MCF 10A (cell line): ENCODE data around the gene PPCDC. TPM values are rescaled to one million over a fixed set of nuclear protein-coding genes. Genes with fewer than 3 reads are reported as not detected.
A peak's percentile ranks its signal among the peaks of the same experiment; 100 is the strongest.

Experiments
- BruUV-seq: library from RNA; stranded (reverse); fragments of 400-500 nt; replicated peaks from 2 replicates; lab custom pipeline; 2021; lab: Mats Ljungman, UMichigan
- CTCF ChIA-PET: fragments of 300-600 bp; sonication (Branson Sonifier 250); formaldehyde crosslinking; extraction: SDS; loops from one replicate; lab custom pipeline; 2021; ENCODE audit warnings: antibody characterized with exemption, inconsistent platforms; lab: Yijun Ruan, JAX
- POLR2A ChIA-PET: fragments of 300-600, 350-650 bp; sonication (Branson Sonifier 250); formaldehyde crosslinking; extraction: SDS; loops from one replicate; lab custom pipeline; 2020; ENCODE audit warnings: antibody characterized with exemption, inconsistent platforms; lab: Yijun Ruan, JAX
- DNase-seq: peaks from one replicate; pipeline ENCODE4 v3.0.0-alpha.2; 2018; ENCODE audit not compliant: unreplicated experiment
- H3K27ac Mint-ChIP-seq: one replicate; pipeline ENCODE4 v1.8.0; 2022; ENCODE audit warnings: mild to moderate bottlenecking, low read depth, mixed read lengths; ENCODE audit not compliant: unreplicated experiment
- H3K27me3 Mint-ChIP-seq: one replicate; pipeline ENCODE4 v1.8.0; 2022; ENCODE audit warnings: mixed read lengths; ENCODE audit not compliant: insufficient read depth, unreplicated experiment
- H3K36me3 Mint-ChIP-seq: one replicate; pipeline ENCODE4 v1.8.0; 2022; ENCODE audit warnings: mild to moderate bottlenecking, moderate library complexity, mixed read lengths; ENCODE audit not compliant: insufficient read depth, unreplicated experiment
- H3K4me1 Mint-ChIP-seq: one replicate; pipeline ENCODE4 v1.8.0; 2022; ENCODE audit warnings: mixed read lengths; ENCODE audit not compliant: insufficient read depth, unreplicated experiment
- H3K4me3 Mint-ChIP-seq: one replicate; pipeline ENCODE4 v1.8.0; 2022; ENCODE audit warnings: mild to moderate bottlenecking, moderate library complexity, mixed read lengths; ENCODE audit not compliant: unreplicated experiment
- H3K9me3 Mint-ChIP-seq: one replicate; pipeline ENCODE4 v1.8.0; 2022; ENCODE audit warnings: mixed read lengths; ENCODE audit not compliant: unreplicated experiment
- CTCF ChIP-seq: fragments of 200-600 bp; IDR thresholded peaks from one replicate; pipeline ENCODE4 v1.8.0; 2022; ENCODE audit warnings: antibody characterized with exemption, mild to moderate bottlenecking; ENCODE audit not compliant: unreplicated experiment
- intact Hi-C: fragments of 100-400 bp; cut with micrococcal nuclease; formaldehyde crosslinking; loops from 2 replicates; pipeline ENCODE4 v1.14.1; 2022
- total RNA-seq: library from RNA; stranded (reverse); gene quantifications from 2 replicates; pipeline ENCODE4 v1.2.3, GENCODE V29; 2022

Gene PPCDC
- total RNA-seq, 1 experiment from 2014 or later = 25.1 TPM

GRCh38 chr15:75029378-75030022 is 6.1 kb downstream of the PPCDC start:
- POLR2A ChIA-PET = interaction anchor here (0.7 to 4.7 kb wide), 3 partner anchors 146 to 339 kb away, joined by 3 to 61 read pairs (median 4); partner anchors contain the start of genes C15orf39 and MAN2C1

GRCh38 chr15:75030023-75030413 is 6.6 kb downstream of the PPCDC start:
- no peak for TF ChIP-seq CTCF
- ChIA-PET POLR2A (interaction anchor here (1.2 to 4.7 kb wide), 2 partner anchors 173 to 338 kb away, joined by 4 to 61 read pairs; partner anchors contain the start of genes C15orf39 and MAN2C1), CTCF (interaction anchor here (0.6 to 5.4 kb wide), 18 partner anchors 8 to 338 kb away, joined by 3 to 85 read pairs (median 5); partner anchors contain the start of genes C15orf39 and MAN2C1)
- Mint-ChIP-seq H3K27ac (peak overlapping the region; percentile 6), H3K36me3 (peaks cover 21% of the 10 kb centered on the region), H3K27me3 (no peaks in the 10 kb centered on the region), H3K4me1 (peaks cover 19% of the 10 kb centered on the region), H3K4me3 (no peak overlapping the region), H3K9me3 (no peaks in the 10 kb centered on the region)
- peak; percentile 79 for DNase-seq
- intact Hi-C loops = no loop called here
- BruUV-seq = no TSS peak

More at GRCh38 chr15:75029378-75030022, 6.1 kb downstream of the PPCDC start:
- peaks cover 19% of the 10 kb centered on the region for H3K4me1 Mint-ChIP-seq
- peak; percentile 91 for TF ChIP-seq CTCF
- peak overlapping the region; percentile 27 for H3K27ac Mint-ChIP-seq
- no peaks in the 10 kb centered on the region for H3K27me3 Mint-ChIP-seq
- CTCF ChIA-PET = interaction anchor here (0.6 to 5.4 kb wide), 25 partner anchors 8 to 775 kb away, joined by 3 to 85 read pairs (median 4); partner anchors contain the start of genes C15orf39 and MAN2C1
- no TSS peak for BruUV-seq
- intact Hi-C loops = loop anchor here (1.0 to 10.0 kb wide), 5 partner anchors 14 to 339 kb away; partner anchors contain the start of gene MAN2C1
- peak; percentile 94 for DNase-seq
- no peaks in the 10 kb centered on the region for H3K9me3 Mint-ChIP-seq
- H3K4me3 Mint-ChIP-seq = peak overlapping the region; percentile 10
- peaks cover 15% of the 10 kb centered on the region for H3K36me3 Mint-ChIP-seq

- H3K4me1 Mint-ChIP-seq = peaks cover 19% of the 10 kb centered on the region
- DNase-seq = no peak
- intact Hi-C loops = no loop called here
- CTCF ChIA-PET = interaction anchor here (0.7 to 5.4 kb wide), 8 partner anchors 7 to 185 kb away, joined by 4 to 85 read pairs (median 7); partner anchors contain the start of gene C15orf39
- BruUV-seq = no TSS peak
- H3K4me3 Mint-ChIP-seq = no peak overlapping the region
- no peaks in the 10 kb centered on the region for H3K27me3 Mint-ChIP-seq
- H3K27ac Mint-ChIP-seq = peak overlapping the region; percentile 6
- no peak for TF ChIP-seq CTCF
- H3K9me3 Mint-ChIP-seq = no peaks in the 10 kb centered on the region
- POLR2A ChIA-PET = interaction anchor here (1.0 to 4.7 kb wide), 3 partner anchors 145 to 338 kb away, joined by 3 to 61 read pairs (median 4); partner anchors contain the start of genes C15orf39 and MAN2C1
- H3K36me3 Mint-ChIP-seq = peaks cover 21% of the 10 kb centered on the region
Observed at GRCh38 chr15:75030424-75030823, 7.0 kb downstream of the PPCDC start.

GRCh38 chr15:75031848-75032247 is 8.5 kb downstream of the PPCDC start:
- peaks cover 21% of the 10 kb centered on the region for H3K36me3 Mint-ChIP-seq
- H3K9me3 Mint-ChIP-seq = no peaks in the 10 kb centered on the region
- TF ChIP-seq CTCF = no peak
- CTCF ChIA-PET = interaction anchor here (0.6 to 5.4 kb wide), 4 partner anchors 165 to 576 kb away, joined by 3 to 85 read pairs (median 6); no protein-coding TSS in a partner anchor
- H3K27me3 Mint-ChIP-seq = no peaks in the 10 kb centered on the region
- peaks cover 19% of the 10 kb centered on the region for H3K4me1 Mint-ChIP-seq
- peak overlapping the region; percentile 35 for H3K27ac Mint-ChIP-seq
- POLR2A ChIA-PET = interaction anchor here (1.0 to 4.7 kb wide), 2 partner anchors 37 to 171 kb away, joined by 4 to 61 read pairs; partner anchors contain the start of gene C15orf39
- H3K4me3 Mint-ChIP-seq = no peak overlapping the region
- no TSS peak for BruUV-seq
- DNase-seq = no peak
- intact Hi-C loops = no loop called here
